Forelimb muscle (tissue), 1 donor: ENCODE measurements around the gene CYB5D1. TPM values are rescaled to one million over a fixed set of nuclear protein-coding genes. Genes with fewer than 3 reads are reported as not detected.

Experiments
- DNase-seq: peaks from one replicate; pipeline ENCODE4 v3.0.0-alpha.2; 2013; ENCODE audit warnings: low read depth
- polyA plus RNA-seq: library from polyadenylated mRNA; unstranded; fragments of 120-200 nt; gene quantifications from one replicate; pipeline ENCODE4 v1.2.1, GENCODE V29; 2013; ENCODE audit not compliant: insufficient read length

The CYB5D1 gene
- polyA plus RNA-seq, 1 donor, result 7.2 TPM

- DNase-seq, result no peak
These were observed 13.3 kb upstream of the CYB5D1 start for GRCh38 chr17:7844292-7845154.

DNA sequence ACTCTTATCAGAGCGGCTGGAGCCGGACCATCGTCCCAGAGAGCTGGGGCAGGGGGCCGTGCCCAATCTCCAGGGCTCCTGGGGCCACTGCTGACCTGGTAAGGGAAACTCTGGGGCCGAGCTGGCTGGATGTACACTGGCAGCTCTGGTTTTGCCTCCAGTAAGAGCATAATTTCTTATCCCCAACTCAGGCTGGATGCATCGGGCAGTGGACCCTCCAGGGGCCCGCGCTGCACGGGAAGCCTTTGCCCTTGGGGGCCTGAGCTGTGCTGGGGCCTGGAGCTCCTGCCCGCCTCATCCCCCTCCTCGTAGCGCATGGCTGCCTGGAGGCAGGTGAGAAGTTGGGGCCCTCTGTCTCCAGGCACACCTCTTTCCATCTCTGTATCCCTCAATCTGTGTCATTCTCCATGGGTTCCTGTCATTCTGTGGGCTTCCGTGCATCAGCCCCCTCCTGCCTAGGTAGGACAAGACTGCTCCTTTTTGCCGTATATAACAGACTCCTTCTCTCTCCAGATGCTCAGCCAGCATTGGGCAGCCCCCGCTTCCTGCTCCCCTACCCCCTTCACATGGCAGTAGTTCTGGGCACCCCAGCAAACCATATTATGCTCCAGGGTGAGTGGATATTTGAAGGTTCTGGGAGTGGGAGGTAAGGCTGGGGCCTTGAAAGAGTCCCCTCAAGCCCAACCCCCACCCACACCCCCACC lies 12.3 kb upstream of the CYB5D1 start:
- DNase-seq, result no peak

DNA sequence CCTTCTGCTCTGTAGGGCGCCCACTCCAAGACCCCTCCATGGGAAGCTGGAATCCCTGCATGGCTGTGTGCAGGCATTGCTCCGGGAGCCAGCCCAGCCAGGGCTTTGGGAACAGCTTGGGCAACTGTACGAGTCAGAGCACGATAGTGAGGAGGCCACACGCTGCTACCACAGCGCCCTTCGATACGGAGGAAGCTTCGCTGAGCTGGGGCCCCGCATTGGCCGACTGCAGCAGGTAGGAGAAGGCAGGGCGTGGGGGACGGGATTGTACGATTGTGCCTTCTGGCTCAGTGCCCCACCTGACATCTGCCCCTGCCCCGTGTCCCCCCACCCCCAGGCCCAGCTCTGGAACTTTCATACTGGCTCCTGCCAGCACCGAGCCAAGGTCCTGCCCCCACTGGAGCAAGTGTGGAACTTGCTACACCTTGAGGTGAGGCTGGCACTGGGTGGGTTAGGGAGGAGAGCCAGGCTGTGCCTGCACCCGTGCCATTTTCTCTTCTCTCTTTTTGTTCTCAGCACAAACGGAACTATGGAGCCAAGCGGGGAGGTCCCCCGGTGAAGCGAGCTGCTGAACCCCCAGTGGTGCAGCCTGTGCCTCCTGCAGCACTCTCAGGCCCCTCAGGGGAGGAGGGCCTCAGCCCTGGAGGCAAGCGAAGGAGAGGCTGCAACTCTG lies 11.6 kb upstream of the CYB5D1 start:
- no peak for DNase-seq

DNA sequence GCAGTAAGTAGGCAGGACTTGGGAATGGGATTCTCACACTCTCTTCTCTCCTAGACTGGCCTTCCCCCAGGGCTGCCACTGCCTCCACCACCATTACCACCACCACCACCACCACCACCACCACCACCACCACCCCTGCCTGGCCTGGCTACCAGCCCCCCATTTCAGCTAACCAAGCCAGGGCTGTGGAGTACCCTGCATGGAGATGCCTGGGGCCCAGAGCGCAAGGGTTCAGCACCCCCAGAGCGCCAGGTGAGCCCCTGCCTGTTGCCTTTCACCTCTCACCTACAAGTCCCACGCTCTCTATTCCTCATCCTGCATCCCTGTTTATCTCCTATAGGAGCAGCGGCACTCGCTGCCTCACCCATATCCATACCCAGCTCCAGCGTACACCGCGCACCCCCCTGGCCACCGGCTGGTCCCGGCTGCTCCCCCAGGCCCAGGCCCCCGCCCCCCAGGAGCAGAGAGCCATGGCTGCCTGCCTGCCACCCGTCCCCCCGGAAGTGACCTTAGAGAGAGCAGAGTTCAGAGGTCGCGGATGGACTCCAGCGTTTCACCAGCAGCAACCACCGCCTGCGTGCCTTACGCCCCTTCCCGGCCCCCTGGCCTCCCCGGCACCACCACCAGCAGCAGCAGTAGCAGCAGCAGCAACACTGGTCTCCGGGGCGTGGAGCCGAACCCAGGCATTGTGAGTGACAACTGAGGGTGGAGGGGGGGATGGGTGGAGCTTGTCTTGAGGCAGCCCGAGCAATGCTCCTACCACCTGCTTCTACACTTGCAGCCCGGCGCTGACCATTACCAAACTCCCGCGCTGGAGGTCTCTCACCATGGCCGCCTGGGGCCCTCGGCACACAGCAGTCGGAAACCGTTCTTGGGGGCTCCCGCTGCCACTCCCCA lies 10.8 kb upstream of the CYB5D1 start:
- DNase-seq, result no peak

DNA sequence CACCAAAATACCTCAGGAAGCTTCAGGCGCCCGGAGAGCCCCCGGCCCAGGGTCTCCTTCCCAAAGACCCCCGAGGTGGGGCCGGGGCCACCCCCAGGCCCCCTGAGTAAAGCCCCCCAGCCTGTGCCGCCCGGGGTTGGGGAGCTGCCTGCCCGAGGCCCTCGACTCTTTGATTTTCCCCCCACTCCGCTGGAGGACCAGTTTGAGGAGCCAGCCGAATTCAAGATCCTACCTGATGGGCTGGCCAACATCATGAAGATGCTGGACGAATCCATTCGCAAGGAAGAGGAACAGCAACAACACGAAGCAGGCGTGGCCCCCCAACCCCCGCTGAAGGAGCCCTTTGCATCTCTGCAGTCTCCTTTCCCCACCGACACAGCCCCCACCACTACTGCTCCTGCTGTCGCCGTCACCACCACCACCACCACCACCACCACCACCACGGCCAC lies 9.6 kb upstream of the CYB5D1 start:
- no peak for DNase-seq

- no peak for DNase-seq
These were observed 9.1 kb upstream of the CYB5D1 start for GRCh38 chr17:7848739-7849129.

- DNase-seq, result no peak
These were observed 8.6 kb upstream of the CYB5D1 start for GRCh38 chr17:7849130-7849750.

- no peak for DNase-seq
These were observed 7.9 kb upstream of the CYB5D1 start for GRCh38 chr17:7849751-7850504.

- no peak for DNase-seq
These were observed 6.9 kb upstream of the CYB5D1 start for GRCh38 chr17:7850701-7851437.

DNA sequence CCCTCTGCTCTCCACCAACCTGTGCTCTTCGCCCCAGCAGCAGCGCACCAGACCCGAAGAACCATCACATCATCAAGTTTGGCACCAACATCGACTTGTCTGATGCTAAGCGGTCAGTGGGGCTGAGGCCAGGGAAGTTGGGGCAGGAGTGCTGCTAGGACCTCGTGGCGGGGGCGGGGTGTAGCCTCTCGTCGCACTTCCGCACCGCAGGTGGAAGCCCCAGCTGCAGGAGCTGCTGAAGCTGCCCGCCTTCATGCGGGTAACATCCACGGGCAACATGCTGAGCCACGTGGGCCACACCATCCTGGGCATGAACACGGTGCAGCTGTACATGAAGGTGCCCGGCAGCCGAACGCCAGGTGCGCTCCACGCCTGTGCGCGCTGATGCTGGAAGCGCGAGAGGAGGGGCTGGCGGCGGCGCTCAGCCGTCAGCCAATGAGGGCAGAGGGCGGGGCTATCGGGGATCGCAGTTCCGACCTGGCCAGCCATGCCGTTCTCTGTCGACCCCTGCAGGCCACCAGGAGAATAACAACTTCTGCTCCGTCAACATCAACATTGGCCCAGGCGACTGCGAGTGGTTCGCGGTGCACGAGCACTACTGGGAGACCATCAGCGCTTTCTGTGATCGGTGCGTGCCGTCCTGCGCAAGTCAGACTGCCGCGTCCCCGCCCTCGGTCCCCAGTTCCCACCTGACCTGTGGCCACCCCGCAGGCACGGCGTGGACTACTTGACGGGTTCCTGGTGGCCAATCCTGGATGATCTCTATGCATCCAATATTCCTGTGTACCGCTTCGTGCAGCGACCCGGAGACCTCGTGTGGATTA lies 6.2 kb upstream of the CYB5D1 start:
- DNase-seq, result no peak

- DNase-seq, result no peak
These were observed 5.5 kb upstream of the CYB5D1 start for GRCh38 chr17:7852262-7852670.

GRCh38 chr17:7852919-7853690 lies 4.7 kb upstream of the CYB5D1 start:
- DNase-seq, result no peak

GRCh38 chr17:7853691-7854038 lies 4.1 kb upstream of the CYB5D1 start:
- no peak for DNase-seq

- DNase-seq, result no peak
These were observed 3.6 kb upstream of the CYB5D1 start for GRCh38 chr17:7854078-7854777.

- no peak for DNase-seq
These were observed 2.7 kb upstream of the CYB5D1 start, which contains the start of gene TMEM88 for GRCh38 chr17:7854851-7855659. Gene TMEM88, plus strand, starts transcription at chr17:7855066. Its CDS starts 9 bp downstream, at chr17:7855075.

DNA sequence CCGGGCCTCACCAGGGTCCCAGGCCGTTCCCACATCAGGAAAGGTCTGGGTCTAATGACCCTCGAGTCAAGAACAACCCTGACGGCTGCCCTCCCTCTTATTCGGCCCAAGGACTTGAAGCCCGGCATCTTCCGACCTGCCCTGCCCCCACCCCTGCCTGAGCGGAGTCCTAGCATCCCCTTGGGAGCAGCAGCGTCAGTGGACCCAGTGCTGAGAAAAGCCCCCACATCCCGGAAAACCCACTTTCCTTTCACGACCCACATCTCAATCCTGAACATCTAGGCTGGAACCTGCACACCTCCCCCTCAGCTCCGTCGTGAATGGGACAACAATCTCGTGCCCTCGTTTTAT lies 2.2 kb upstream of the CYB5D1 start:
- no peak for DNase-seq
